CD14-positive monocyte (primary cell): ENCODE measurements around the gene MAP3K10. TPM values are rescaled to one million over a fixed set of nuclear protein-coding genes. Genes with fewer than 3 reads are reported as not detected.
A peak's percentile ranks its signal among the peaks of the same experiment; 100 is the strongest.

Source experiments
- DNase-seq, 3 donors: peaks; one replicate each; pipeline ENCODE4 v3.0.0-alpha.2; 2011 to 2022
- H2AFZ ChIP-seq: 2 replicates; pipeline ENCODE4 v1.6.0; 2012; ENCODE audit warnings: mild to moderate bottlenecking, low read depth, low read length, inconsistent platforms; ENCODE audit not compliant: insufficient read depth, poor library complexity, severe bottlenecking
- H3K27ac ChIP-seq, 2 donors: 1 replicate in 1 of 2; 2 replicates in 1 of 2; pipeline ENCODE4 v1.5.1; 2012 to 2013; ENCODE audit warnings: low read length in 2 of 2, control low read depth in 1 of 2, inconsistent platforms in 1 of 2, low read depth in 1 of 2, mild to moderate bottlenecking in 1 of 2
- H3K27me3 ChIP-seq, 2 donors: one replicate each; pipeline versions ENCODE4 v1.6.0 to v1.6.1; 2011 to 2013; ENCODE audit warnings: low read length in 2 of 2; ENCODE audit not compliant: control insufficient read depth in 2 of 2, insufficient read depth in 2 of 2
- H3K36me3 ChIP-seq, 2 donors: replicated peaks in 1 of 2; 1 replicate in 1 of 2; 2 replicates in 1 of 2; pipeline versions ENCODE4 v1.5.1 to v1.6.1; 2012 to 2013; ENCODE audit warnings: low read length in 2 of 2, control low read depth in 1 of 2, inconsistent platforms in 1 of 2, mild to moderate bottlenecking in 1 of 2; ENCODE audit not compliant: insufficient read depth in 2 of 2, control insufficient read depth in 1 of 2
- H3K4me1 ChIP-seq, 2 donors: 1 replicate in 1 of 2; 2 replicates in 1 of 2; pipeline versions ENCODE4 v1.5.1 to v1.6.1; 2012 to 2013; ENCODE audit warnings: low read length in 2 of 2, control low read depth in 1 of 2, inconsistent platforms in 1 of 2, mild to moderate bottlenecking in 1 of 2, moderate library complexity in 1 of 2; ENCODE audit not compliant: insufficient read depth in 2 of 2, control insufficient read depth in 1 of 2
- H3K4me2 ChIP-seq: replicated peaks from 2 replicates; pipeline ENCODE3; 2012; ENCODE audit warnings: low read length, moderate library complexity, mild to moderate bottlenecking; ENCODE audit not compliant: poor library complexity, severe bottlenecking; ENCODE audit errors: extremely low read depth
- H3K4me3 ChIP-seq, 3 experiments: fragments of 200-600 bp in 1 of 3; sonication (generic) in 1 of 3; replicated peaks in 1 of 3; 1 replicate in 2 of 3; 2 replicates in 1 of 3; pipeline ENCODE4 v1.5.1; 2011 to 2013; ENCODE audit warnings: low read length in 3 of 3, mild to moderate bottlenecking in 3 of 3, control low read depth in 2 of 3, low read depth in 2 of 3, inconsistent platforms in 1 of 3, moderate library complexity in 1 of 3
- H3K79me2 ChIP-seq: 2 replicates; pipeline ENCODE4 v1.6.0; 2012; ENCODE audit warnings: mild to moderate bottlenecking, control low read depth, inconsistent platforms, low read length, moderate library complexity; ENCODE audit not compliant: insufficient read depth
- H3K9ac ChIP-seq: 2 replicates; pipeline ENCODE4 v1.6.0; 2017; ENCODE audit warnings: low read length, mild to moderate bottlenecking; ENCODE audit not compliant: insufficient read depth, poor library complexity, severe bottlenecking
- H3K9me3 ChIP-seq, 2 donors: replicated peaks in 1 of 2; 1 replicate in 1 of 2; 2 replicates in 1 of 2; pipeline versions ENCODE4 v1.5.1 to v1.6.1; 2012 to 2013; ENCODE audit warnings: low read length in 2 of 2, control low read depth in 1 of 2; ENCODE audit not compliant: control insufficient read depth in 1 of 2, insufficient read depth in 1 of 2
- H4K20me1 ChIP-seq: 2 replicates; pipeline ENCODE4 v1.6.0; 2012; ENCODE audit warnings: mild to moderate bottlenecking, low read length, control low read depth, moderate library complexity; ENCODE audit not compliant: insufficient read depth
- H3K27ac Mint-ChIP-seq, 7 donors: one replicate each; pipeline ENCODE4 v1.8.0; 2020; ENCODE audit warnings: mild to moderate bottlenecking in 7 of 7, mixed read lengths in 7 of 7, moderate library complexity in 6 of 7, inconsistent platforms in 2 of 7
- H3K27me3 Mint-ChIP-seq, 3 donors: one replicate each; pipeline ENCODE4 v1.8.0; 2021 to 2022; ENCODE audit warnings: low read depth in 3 of 3, mild to moderate bottlenecking in 3 of 3, mixed read lengths in 3 of 3, moderate library complexity in 3 of 3, inconsistent platforms in 1 of 3
- H3K36me3 Mint-ChIP-seq, 2 donors: one replicate each; pipeline ENCODE4 v1.8.0; 2020; ENCODE audit warnings: mixed read lengths in 2 of 2, inconsistent platforms in 1 of 2, mild to moderate bottlenecking in 1 of 2
- H3K4me1 Mint-ChIP-seq: one replicate; pipeline ENCODE4 v1.8.0; 2020; ENCODE audit warnings: mild to moderate bottlenecking, mixed read lengths
- H3K4me3 Mint-ChIP-seq, 2 donors: one replicate each; pipeline ENCODE4 v1.8.0; 2020; ENCODE audit warnings: mild to moderate bottlenecking in 2 of 2, mixed read lengths in 2 of 2, moderate library complexity in 1 of 2
- H3K9me3 Mint-ChIP-seq, 7 donors: one replicate each; pipeline ENCODE4 v1.8.0; 2020 to 2022; ENCODE audit warnings: mixed read lengths in 7 of 7, mild to moderate bottlenecking in 6 of 7, moderate library complexity in 6 of 7, inconsistent platforms in 2 of 7
- WGBS: methylation state at CpG from one replicate; pipeline ENCODE4 v1.1.5; 2013; ENCODE audit warnings: missing lambda C conversion rate; ENCODE audit not compliant: insufficient coverage; 5-methylcytosine and 5-hydroxymethylcytosine counted together
- intact Hi-C, 2 donors: fragments of 100-400 bp; cut with micrococcal nuclease; formaldehyde crosslinking; loops; one replicate each; pipeline versions ENCODE4 v1.15.0 to v1.15.1; 2023
- polyA plus RNA-seq, 3 donors: library from polyadenylated mRNA; depleted of rRNA in 1 of 3; unstranded in 2 of 3; stranded (reverse) in 1 of 3; fragments of 300-500 nt in 2 of 3; fragments of >200 nt in 1 of 3; fragmentation: Illumina TruSeq in 2 of 3; gene quantifications; 1 replicate in 2 of 3; 2 replicates in 1 of 3; pipeline ENCODE4 v1.2.3, GENCODE V29; 2012 to 2021
- TF ChIP-seq, protein P1 (sequence below): fragments of 200-600 bp; IDR thresholded peaks from one replicate; pipeline ENCODE4 v1.8.0; 2022; ENCODE audit warnings: antibody characterized with exemption, mild to moderate bottlenecking

Gene MAP3K10
- polyA plus RNA-seq, 3 donors, result 0.05 to 9.1 TPM; not detected in 1

DNA sequence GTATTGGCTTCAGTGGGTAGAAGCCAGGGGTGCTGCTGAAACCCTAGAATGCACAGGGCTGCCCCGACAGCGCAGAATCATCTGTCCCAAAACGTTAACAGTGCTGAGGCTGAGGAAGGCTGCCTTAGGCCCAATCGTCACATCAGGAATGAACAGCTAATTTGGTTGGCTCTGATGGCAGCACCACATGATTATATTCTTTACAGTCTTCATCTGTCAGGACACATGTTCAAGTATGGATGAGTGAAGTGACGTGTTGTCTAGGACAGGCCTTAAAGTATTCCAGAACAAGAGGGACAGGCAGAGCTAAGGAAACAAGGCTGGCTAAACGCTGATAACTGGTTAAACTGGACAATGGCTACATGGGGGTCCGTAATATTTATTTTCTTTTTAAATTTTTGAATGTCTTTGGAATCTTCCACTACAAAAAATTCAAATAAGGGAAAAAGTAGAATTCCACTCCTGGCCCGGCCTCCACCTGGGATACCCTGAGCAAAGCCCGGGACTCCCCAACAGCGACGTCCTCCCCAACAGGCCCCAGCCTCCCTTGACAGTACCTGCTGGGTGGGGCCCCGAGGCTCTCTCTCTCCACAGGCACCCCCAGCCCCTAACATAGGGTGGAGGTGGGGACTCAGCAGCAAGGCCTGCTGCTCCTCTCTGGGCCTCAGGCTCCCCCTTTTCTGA is 50.0 kb downstream of the MAP3K10 start:
- H3K4me3 ChIP-seq, result no peak overlapping the region
- TF ChIP-seq, protein P1, sequence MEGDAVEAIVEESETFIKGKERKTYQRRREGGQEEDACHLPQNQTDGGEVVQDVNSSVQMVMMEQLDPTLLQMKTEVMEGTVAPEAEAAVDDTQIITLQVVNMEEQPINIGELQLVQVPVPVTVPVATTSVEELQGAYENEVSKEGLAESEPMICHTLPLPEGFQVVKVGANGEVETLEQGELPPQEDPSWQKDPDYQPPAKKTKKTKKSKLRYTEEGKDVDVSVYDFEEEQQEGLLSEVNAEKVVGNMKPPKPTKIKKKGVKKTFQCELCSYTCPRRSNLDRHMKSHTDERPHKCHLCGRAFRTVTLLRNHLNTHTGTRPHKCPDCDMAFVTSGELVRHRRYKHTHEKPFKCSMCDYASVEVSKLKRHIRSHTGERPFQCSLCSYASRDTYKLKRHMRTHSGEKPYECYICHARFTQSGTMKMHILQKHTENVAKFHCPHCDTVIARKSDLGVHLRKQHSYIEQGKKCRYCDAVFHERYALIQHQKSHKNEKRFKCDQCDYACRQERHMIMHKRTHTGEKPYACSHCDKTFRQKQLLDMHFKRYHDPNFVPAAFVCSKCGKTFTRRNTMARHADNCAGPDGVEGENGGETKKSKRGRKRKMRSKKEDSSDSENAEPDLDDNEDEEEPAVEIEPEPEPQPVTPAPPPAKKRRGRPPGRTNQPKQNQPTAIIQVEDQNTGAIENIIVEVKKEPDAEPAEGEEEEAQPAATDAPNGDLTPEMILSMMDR, result no peak
- no peaks in the 10 kb centered on the region for H3K9me3 ChIP-seq
- peaks cover 61 to 84% of the 10 kb centered on the region in 2 donors for H3K36me3 ChIP-seq
- no peaks in the 10 kb centered on the region for H3K9me3 Mint-ChIP-seq
- no peaks in the 10 kb centered on the region for H3K27me3 ChIP-seq
- H3K27me3 Mint-ChIP-seq, result no peaks in the 10 kb centered on the region
- H3K27ac Mint-ChIP-seq, result no peak overlapping the region
- H4K20me1 ChIP-seq, result peaks cover 28% of the 10 kb centered on the region
- peaks cover 57 to 87% of the 10 kb centered on the region in 2 donors for H3K36me3 Mint-ChIP-seq
- no peak overlapping the region for H3K9ac ChIP-seq
- H3K4me2 ChIP-seq, result no peak overlapping the region
- no peaks in the 10 kb centered on the region for H3K4me1 Mint-ChIP-seq
- 93% methylated on average over 5 of the region's 12 CpGs for WGBS
- intact Hi-C loops, result no loop called here
- no peak overlapping the region for H3K27ac ChIP-seq
- DNase-seq, result no peak
- no peak overlapping the region for H2AFZ ChIP-seq
- H3K79me2 ChIP-seq, result peaks cover 6% of the 10 kb centered on the region
- H3K4me1 ChIP-seq, result no peaks in the 10 kb centered on the region
- no peak overlapping the region for H3K4me3 Mint-ChIP-seq

DNA sequence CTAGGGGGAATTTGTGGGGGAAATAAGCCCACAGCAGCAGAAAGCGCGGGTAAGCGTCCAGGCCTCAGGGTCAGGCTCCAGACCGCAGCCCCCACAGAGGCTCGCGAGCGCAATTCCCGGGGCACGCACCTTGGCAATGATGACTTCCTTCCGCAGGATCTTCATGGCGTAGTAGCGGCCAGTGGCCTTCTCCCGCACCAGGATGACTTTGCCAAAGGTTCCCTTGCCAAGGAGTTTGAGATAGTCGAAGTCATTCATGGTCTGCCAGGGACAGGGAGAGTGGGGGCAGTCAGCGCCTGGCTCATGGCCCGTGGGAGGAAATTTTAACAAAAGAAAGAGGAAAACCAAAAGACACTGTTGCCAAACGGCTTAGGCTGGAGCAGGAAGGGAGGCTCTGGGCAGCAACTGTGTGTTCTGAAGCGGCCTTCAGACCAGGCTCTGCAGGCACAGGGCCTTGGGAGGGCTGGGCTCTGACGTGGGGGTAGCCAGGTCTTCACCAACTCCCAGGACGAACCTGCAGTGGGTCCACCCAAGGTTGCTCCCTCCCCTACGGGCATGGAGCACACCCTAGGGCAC is 50.7 kb downstream of the MAP3K10 start:
- peak overlapping the region in 2 of 7 donors; percentile 47 to 48 for H3K27ac Mint-ChIP-seq
- no peak overlapping the region for H3K27ac ChIP-seq
- H3K9me3 Mint-ChIP-seq, result no peaks in the 10 kb centered on the region
- no peak for DNase-seq
- H3K4me1 Mint-ChIP-seq, result no peaks in the 10 kb centered on the region
- H3K4me1 ChIP-seq, result no peaks in the 10 kb centered on the region
- TF ChIP-seq, protein P1, result no peak
- intact Hi-C loops, result no loop called here
- H3K36me3 Mint-ChIP-seq, result peaks cover 54 to 83% of the 10 kb centered on the region in 2 donors
- H3K9me3 ChIP-seq, result no peaks in the 10 kb centered on the region
- peaks cover 6% of the 10 kb centered on the region for H3K79me2 ChIP-seq
- H3K4me3 Mint-ChIP-seq, result no peak overlapping the region
- 91% methylated on average over 20 of the region's 21 CpGs for WGBS
- no peak overlapping the region for H3K4me3 ChIP-seq
- peaks cover 35% of the 10 kb centered on the region for H4K20me1 ChIP-seq
- no peaks in the 10 kb centered on the region for H3K27me3 Mint-ChIP-seq
- no peak overlapping the region for H3K9ac ChIP-seq
- no peak overlapping the region for H2AFZ ChIP-seq
- H3K27me3 ChIP-seq, result no peaks in the 10 kb centered on the region
- no peak overlapping the region for H3K4me2 ChIP-seq
- peaks cover 54 to 78% of the 10 kb centered on the region in 2 donors for H3K36me3 ChIP-seq
